Kidney epithelial cell (primary cell): Measurements from ENCODE around the gene ACSL3. TPM values are rescaled to one million over a fixed set of nuclear protein-coding genes. Genes with fewer than 3 reads are reported as not detected.

Source experiments
- DNase-seq: peaks from one replicate; pipeline ENCODE4 v3.0.0-alpha.2; 2010; ENCODE audit warnings: low read depth
- H3K27me3 ChIP-seq: 2 replicates; pipeline ENCODE4 v1.6.0; 2011; ENCODE audit warnings: low read length; ENCODE audit not compliant: control insufficient read depth, insufficient read depth
- H3K36me3 ChIP-seq: 2 replicates; pipeline ENCODE4 v1.5.1; 2011; ENCODE audit warnings: low read length; ENCODE audit not compliant: control insufficient read depth, insufficient read depth
- H3K4me3 ChIP-seq: 2 replicates; pipeline ENCODE4 v1.5.1; 2011; ENCODE audit warnings: low read depth, mild to moderate bottlenecking, control low read depth, low read length
- total RNA-seq: library from RNA; depleted of rRNA; stranded (reverse); fragments of >200 nt; gene quantifications from 2 replicates; pipeline ENCODE4 v1.2.3, GENCODE V29; 2015
- TF ChIP-seq, protein P1 (sequence below): IDR thresholded peaks from 2 replicates; pipeline ENCODE4 v1.5.1; 2011; ENCODE audit warnings: mild to moderate bottlenecking, moderate library complexity, low read length, control low read depth, inconsistent platforms; ENCODE audit not compliant: insufficient read depth, poor library complexity, severe bottlenecking

Gene ACSL3
- total RNA-seq, 1 donor from 2014 or later = 98.6 TPM

DNA sequence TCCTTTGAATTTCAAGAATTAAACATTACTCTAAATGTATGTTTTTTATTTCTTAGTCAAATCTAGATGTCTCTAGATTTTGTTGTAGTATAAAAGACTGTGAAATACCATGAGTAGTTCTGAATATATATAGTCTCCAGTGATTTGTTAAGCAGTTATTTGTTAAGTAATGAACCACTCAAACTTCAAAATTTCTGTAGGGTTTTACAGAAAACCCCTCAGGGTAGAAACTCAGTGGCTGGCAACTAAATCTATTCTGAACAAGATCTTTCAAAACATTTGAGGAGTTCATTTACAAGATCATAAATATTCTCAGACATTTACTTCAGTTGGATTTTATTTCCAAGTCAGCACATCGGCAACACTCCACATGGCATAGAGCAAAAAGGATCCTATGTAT lies 35.8 kb upstream of the ACSL3 start:
- Histone ChIP-seq H3K36me3 (no peaks in the 10 kb centered on the region), H3K27me3 (no peaks in the 10 kb centered on the region), H3K4me3 (no peak overlapping the region)
- no peak for DNase-seq
- TF ChIP-seq, protein P1, sequence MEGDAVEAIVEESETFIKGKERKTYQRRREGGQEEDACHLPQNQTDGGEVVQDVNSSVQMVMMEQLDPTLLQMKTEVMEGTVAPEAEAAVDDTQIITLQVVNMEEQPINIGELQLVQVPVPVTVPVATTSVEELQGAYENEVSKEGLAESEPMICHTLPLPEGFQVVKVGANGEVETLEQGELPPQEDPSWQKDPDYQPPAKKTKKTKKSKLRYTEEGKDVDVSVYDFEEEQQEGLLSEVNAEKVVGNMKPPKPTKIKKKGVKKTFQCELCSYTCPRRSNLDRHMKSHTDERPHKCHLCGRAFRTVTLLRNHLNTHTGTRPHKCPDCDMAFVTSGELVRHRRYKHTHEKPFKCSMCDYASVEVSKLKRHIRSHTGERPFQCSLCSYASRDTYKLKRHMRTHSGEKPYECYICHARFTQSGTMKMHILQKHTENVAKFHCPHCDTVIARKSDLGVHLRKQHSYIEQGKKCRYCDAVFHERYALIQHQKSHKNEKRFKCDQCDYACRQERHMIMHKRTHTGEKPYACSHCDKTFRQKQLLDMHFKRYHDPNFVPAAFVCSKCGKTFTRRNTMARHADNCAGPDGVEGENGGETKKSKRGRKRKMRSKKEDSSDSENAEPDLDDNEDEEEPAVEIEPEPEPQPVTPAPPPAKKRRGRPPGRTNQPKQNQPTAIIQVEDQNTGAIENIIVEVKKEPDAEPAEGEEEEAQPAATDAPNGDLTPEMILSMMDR = no peak

DNA sequence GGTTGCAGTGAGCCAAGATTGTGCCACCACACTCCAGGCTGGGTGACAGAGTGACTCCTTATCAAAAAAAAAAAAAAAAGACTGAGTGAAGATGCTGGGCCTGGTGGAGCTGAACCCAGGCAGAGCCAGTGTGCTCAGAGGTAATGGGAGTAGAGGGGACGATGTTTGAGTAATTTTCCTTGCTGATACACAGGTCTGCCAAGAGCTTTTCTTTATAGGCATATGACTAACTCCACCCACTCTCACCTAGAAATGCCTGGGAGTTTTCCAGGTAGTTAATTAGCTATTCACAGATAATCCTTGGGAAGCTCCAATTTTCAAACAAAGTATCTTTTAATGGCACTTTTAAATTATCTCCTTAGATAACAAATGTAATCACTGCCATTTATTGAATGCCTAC lies 33.4 kb upstream of the ACSL3 start:
- no peaks in the 10 kb centered on the region for H3K27me3 ChIP-seq
- TF ChIP-seq, protein P1 = no peak
- no peak overlapping the region for H3K4me3 ChIP-seq
- DNase-seq = no peak
- H3K36me3 ChIP-seq = no peaks in the 10 kb centered on the region

DNA sequence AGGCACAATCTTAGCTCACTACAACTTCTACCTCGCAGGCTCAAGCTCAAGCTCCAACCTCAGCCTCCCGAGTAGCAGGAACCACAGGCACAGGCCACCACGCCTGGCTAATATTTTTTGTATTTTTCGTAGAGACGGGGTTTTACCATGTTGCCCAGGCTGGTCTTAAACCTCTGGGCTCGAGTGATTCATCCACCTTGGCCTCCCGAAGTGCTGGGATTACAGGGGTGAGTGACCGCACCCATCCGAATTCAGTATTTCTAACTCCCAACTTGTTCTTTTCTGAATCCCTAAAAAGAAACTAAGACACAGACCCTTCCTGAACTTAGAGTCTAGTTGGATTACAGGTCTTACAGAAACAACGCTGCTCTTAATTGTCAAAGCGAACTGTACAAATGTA lies 32.3 kb upstream of the ACSL3 start:
- TF ChIP-seq, protein P1 = no peak
- no peak for DNase-seq
- no peaks in the 10 kb centered on the region for H3K27me3 ChIP-seq
- no peak overlapping the region for H3K4me3 ChIP-seq
- H3K36me3 ChIP-seq = no peaks in the 10 kb centered on the region

DNA sequence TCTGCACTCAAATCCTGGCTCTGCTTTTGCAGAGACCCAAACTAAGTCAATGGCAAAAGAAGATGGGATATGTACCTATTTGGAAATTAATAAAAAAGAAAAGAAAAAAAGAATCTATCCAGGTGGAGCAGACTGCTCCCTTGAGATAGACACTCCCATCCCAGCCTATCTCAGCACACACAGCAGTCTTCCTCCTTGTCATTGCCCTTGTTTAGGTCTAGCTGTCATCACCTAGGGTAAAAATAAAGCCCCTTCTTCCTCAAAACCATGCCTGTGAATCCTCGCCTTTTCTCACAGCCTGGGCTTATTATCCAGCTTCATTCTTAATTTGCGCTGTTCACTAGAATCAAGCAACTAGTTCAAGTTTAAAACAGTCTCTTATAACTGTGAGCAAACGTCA lies 30.7 kb upstream of the ACSL3 start:
- TF ChIP-seq, protein P1 = no peak
- Histone ChIP-seq H3K27me3 (no peaks in the 10 kb centered on the region), H3K36me3 (no peaks in the 10 kb centered on the region), H3K4me3 (no peak overlapping the region)
- no peak for DNase-seq

DNA sequence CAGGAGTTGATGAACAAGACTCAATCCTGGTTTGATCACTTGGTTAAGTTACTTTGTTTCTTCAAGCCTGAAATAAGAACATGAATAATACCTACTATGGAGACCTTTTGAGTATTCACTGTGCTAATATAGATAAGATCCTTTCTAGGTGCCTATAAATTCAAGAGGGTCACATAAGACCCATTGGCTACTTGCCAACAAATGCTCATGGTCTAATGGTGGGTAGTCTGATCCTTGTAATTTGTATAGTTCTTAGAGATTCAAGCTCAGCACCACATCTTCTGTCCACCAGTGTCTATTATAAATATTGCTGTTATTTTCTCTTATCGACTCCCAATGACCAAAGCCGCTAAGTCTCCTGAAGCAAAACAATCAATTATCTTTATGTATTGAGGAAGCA lies 27.4 kb upstream of the ACSL3 start:
- Histone ChIP-seq H3K36me3 (no peaks in the 10 kb centered on the region), H3K4me3 (no peak overlapping the region), H3K27me3 (no peaks in the 10 kb centered on the region)
- DNase-seq = no peak
- TF ChIP-seq, protein P1 = no peak

DNA sequence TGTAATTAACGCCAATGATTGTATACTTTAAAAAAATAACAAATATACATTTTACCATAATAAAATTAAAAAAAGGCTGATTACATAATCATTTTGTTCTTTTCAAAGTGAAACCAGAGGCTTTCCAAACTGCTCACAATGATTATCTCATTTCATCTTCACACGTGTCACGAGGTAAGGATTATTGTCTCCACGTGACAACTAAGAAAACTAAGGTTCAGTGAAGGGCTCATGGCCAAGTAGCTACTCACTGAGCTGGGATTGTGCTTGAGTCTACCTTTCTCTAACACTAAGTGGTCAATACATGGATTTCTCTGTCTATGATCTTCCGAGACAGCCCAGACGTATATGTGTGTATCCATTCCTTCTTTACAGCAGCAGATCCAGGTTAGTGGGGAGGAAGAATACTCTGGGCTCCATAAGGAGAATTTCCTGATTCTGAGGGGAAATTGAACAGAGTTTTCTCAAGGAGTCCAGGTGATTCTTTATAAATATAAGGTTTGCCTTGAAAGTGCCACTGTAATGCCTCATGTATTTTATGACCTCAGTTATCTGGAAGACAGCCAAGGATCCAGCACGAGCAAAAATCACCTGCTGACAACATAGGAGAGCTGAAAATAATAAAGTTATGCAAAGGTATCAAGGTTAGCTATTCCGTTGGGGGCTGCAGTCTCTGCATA lies 25.6 kb upstream of the ACSL3 start:
- TF ChIP-seq, protein P1 = no peak
- no peak for DNase-seq
- Histone ChIP-seq H3K4me3 (no peak overlapping the region), H3K27me3 (no peaks in the 10 kb centered on the region), H3K36me3 (no peaks in the 10 kb centered on the region)
